DMS53 (cell line): ENCODE measurements around the gene DDX54.

Source experiments
- DNase-seq: peaks from one replicate; lab custom pipeline; 2025; lab: John Stamatoyannopoulos, UW

Gene DDX54

DNA sequence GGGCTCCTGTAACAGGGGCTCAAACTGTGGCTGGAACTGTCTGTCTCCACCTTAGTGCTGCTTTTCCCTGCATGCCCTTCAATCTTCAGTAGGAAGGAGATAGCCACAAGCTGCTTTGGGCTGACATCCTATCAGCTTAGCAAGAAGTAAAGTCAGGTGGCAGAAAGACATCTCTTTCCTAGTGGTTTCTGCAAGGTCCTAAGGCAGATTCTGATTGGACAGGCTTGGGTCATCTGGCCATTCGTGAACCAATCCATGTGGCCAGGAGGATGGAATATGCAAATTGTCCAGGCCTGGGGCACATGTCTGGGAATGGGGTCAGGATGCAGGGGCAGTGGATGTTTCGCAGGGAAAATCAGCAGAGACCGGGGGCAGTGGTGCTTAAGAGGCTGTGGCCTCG, 5.5 kb upstream of the DDX54 start:
- peak; percentile 72 for DNase-seq

DNA sequence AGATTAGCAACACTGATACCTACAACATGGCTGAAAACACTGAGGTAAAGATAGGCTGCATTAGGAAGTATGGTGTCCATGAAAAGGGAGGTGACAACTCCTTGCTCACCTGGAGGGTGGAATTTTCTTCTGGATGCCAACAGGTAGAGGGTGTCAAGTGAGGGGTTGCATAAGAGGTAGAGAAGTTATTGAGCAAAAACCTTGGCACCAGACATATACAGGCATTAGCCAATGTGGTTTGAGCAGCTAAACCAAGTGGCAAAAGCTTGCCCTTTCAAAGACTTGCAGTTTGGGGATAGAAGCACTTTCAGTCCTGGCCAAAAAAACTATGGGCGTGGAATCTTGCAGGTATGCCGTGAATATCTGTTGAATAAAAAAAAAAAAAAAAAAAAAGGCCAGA, 4.1 kb upstream of the DDX54 start:
- DNase-seq = no peak

DNA sequence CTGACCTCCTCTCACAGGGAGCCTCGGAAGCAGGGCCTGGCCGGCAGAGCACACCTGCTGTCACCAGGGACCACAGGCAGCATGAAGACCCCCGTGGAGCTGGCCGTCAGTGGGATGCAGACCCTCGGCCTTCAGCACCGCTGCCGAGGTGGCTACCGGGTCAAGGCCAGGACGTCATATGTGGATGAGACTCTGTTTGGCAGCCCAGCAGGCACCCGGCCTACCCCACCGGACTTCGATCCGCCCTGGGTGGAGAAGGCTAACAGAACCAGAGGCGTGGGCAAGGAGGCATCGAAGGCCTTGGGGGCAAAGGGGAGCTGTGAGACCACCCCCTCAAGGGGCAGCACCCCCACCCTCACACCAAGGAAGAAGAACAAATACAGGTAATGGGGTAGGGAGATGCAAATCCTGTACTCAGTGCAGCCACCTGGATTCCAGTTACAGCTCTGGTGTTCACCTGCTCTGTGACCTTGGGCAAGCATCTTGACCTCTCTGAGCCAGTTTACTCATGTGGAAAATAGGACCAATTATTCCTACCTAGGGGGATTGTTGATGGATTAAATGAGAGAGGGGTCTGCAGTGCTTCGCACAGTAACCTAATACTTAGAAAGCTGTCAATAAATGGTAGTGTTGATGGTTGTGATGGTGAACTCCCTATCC, 1.5 kb upstream of the DDX54 start:
- DNase-seq = no peak

DNA sequence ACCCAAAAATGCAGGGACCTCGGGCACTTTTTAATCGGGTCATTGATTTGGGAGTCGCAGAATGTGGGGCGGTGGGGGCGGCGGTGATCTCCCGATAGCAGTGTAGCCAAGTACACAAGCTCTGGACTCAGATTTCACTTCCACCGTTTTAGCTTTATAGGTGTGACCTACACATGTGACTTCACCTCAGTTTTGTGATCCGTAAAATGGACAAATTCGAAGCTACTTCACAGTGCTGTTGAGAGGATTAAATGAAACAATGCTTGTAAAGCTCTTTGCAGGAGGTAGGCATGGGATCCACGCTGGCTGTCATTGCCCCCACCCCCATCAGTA, 721 bp upstream of the DDX54 start:
- peak; percentile 75 for DNase-seq

DNA sequence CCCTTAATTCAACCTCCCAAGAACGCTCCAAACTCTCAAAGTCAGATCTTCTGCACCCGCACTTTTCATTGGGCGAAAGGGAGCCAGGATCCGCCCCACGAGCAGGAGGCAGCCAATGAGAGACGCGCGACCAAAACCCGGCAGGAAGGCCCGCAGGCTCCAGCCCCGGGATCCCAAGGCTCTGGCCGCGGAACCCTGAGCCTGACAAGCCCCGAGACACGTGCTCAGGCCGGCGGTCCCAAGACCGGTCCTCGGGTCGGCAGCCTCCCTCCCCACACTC, 438 bp downstream of the DDX54 start:
- peak; percentile 95 for DNase-seq

GRCh38 chr12:113184098-113184899, 979 bp downstream of the DDX54 start:
- peak; percentile 91 for DNase-seq

GRCh38 chr12:113183030-113183589, 2.2 kb downstream of the DDX54 start:
- no peak for DNase-seq

DNA sequence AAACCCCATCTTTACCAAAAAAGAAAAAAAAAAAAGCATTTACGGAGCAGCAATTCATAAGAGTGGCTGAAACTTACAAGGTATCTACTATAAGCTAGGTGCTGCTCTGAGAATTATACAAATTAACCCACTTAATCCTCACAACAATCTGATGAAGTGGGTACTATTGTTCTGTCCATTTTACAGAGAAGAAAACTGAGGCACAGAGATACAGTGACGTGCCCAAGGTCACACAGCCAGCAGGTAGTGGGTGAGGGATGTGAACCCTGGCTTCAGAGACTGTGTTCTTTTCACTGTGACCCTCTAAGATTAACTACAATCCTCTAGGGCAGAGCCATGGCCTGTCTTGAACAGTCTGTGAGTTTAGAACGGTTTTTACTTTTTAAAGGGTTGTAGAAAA, 3.3 kb downstream of the DDX54 start:
- DNase-seq = no peak

DNA sequence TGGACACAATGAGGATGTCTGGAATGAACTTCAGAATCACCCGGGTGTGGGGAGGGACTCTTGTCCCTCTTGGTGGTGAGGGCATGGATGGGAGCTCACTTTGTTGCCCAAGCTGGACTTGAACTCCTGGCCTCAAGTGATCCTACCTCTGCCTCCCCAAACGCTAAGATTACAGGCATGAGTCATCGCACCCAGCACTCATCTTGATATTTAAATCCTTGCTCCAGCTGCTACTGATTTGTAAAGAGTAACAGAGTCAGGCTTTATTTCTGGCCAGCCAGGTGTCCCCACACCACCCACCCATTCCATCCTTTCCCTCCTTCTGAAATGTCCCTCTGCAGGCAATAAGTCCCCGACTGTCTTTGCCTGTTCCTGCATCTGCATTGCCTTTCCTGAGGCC, 4.9 kb downstream of the DDX54 start:
- no peak for DNase-seq

- DNase-seq = no peak
Measured at GRCh38 chr12:113179023-113179422, 6.3 kb downstream of the DDX54 start.

GRCh38 chr12:113174461-113175384, 10.6 kb downstream of the DDX54 start:
- peak; percentile 82 for DNase-seq

GRCh38 chr12:113173081-113173698, 12.1 kb downstream of the DDX54 start:
- no peak for DNase-seq

GRCh38 chr12:113172185-113172584, 13.1 kb downstream of the DDX54 start:
- DNase-seq = no peak

DNA sequence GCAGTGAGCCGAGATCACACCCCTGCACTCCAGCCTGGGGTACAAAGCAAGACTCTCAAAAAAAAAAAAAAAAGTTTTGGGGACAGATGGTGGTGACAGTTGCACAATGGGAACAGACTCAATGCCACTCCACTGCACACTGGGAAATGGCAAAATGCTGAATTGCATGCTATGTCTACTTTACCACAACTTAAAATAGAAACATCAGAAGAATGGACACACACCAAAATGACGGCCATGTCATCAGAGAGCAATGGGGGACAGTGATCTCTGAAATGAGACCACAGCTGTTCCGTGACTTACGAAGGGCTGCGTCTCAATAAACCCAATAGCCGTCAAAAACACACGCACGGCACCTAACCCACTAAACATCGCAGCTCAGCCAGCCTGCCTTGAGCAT, 13.7 kb downstream of the DDX54 start:
- no peak for DNase-seq

DNA sequence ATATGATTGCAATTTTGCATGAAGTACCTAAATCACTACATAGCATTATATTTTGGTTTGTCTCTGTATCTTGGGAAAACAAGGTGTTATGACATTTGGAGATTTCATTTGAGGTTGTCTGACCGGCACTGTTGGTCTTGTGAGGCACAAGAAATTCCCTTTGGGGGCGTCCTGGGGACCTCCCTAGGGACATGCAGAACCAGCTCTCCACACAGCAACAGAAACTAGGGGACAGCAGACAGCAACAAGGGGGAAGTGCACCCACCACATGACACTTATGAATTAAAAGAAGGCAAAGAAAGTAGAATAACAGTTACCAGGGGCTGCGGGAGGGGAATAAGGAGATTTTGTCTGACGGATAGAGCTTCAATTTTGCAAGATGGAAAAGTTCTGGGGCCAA, 14.4 kb downstream of the DDX54 start:
- DNase-seq = no peak

- no peak for DNase-seq
Measured at GRCh38 chr12:113170457-113170856, 14.8 kb downstream of the DDX54 start.

GRCh38 chr12:113169697-113170096, 15.6 kb downstream of the DDX54 start:
- no peak for DNase-seq

GRCh38 chr12:113167868-113168267, 17.4 kb downstream of the DDX54 start:
- DNase-seq = no peak

- DNase-seq = no peak
Measured at GRCh38 chr12:113165521-113166450, 19.5 kb downstream of the DDX54 start.

DNA sequence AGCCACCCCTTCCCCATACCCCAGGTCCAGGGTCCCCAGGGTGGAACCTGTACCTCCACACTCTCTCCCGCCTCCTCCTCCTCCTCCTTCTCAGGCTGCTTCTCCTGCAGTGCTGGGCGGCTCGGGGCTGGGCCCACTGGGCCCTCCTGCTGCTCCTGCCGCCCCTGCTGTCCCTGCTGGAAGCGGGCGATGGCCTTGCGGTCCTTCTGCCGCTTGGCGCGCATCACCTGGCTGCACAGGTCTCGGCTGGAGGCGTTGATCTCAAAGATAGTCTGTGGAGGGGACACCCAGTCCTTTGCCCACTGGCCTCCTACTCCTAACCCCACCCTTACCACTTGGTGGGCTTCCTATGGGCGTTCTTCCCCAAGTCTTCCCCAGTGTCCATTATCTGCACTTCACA, 21.3 kb downstream of the DDX54 start:
- DNase-seq = no peak

DNA sequence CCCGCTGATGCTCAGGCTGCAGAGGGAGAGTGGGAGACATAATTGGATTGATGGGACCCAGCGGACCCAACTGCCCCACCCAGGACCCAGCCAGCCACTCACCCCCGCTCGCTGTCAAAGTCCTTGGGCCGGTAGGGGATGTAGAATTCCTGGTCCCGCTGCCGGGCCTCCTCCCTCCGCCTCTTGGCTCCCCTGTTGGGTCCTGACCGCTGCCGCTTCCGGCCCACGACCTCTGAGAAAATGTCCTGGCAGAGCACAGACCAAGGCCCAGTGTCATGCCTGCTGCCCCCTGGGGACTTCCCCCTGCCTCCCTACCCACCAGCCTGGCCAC, 22.3 kb downstream of the DDX54 start:
- no peak for DNase-seq
